Upper lobe of left lung (tissue), 4 donors: ENCODE measurements around the gene ITSN2.

Source experiments
- EP300 ChIP-seq, 4 donors: sonication (generic); formaldehyde crosslinking; IDR thresholded peaks; one replicate each; pipeline ENCODE4 v1.5.1; 2017; ENCODE audit warnings: antibody characterized with exemption in 4 of 4, control low read depth in 2 of 4
- POLR2A ChIP-seq, 4 donors: fragments of 450-650 bp; IDR thresholded peaks; one replicate each; pipeline ENCODE4 v1.5.1; 2016 to 2017; ENCODE audit warnings: antibody characterized with exemption in 4 of 4, mild to moderate bottlenecking in 2 of 4
- POLR2AphosphoS5 ChIP-seq, 2 donors: sonication (generic); formaldehyde crosslinking; IDR thresholded peaks; one replicate each; pipeline ENCODE4 v1.5.1; 2017; ENCODE audit warnings: antibody characterized with exemption in 2 of 2
- TF ChIP-seq, protein P1 (sequence below), 6 experiments: fragments of 450-650 bp in 4 of 6; fragments of 200-600 bp in 2 of 6; sonication (generic) in 2 of 6; IDR thresholded peaks; one replicate each; pipeline ENCODE4 v1.5.1; 2016 to 2019; ENCODE audit warnings: antibody characterized with exemption in 6 of 6

DNA sequence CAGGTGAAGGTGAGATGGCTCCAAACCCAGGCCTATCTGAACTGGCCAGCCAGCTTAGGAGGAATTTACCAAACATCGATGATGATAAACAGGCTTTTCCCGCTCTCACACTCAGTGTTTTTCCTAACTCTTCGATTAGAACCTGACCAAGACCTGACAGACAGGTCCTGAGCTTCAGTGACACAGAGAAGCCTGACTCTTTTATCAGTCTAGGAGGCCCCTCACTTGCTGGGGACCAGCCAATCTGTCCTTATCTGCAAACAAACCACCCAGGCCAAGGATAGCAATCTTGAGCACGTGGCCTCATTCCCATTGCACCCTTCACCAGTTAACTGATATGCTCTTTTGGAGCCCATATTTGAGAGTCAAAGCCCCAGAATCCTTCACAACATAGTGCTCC lies 1.9 kb upstream of the ITSN2 start:
- no peak for TF ChIP-seq POLR2AphosphoS5 (IDR thresholded peaks at IDR 0.05)
- no peak for TF ChIP-seq POLR2A (IDR thresholded peaks at IDR 0.05)
- TF ChIP-seq, protein P1, sequence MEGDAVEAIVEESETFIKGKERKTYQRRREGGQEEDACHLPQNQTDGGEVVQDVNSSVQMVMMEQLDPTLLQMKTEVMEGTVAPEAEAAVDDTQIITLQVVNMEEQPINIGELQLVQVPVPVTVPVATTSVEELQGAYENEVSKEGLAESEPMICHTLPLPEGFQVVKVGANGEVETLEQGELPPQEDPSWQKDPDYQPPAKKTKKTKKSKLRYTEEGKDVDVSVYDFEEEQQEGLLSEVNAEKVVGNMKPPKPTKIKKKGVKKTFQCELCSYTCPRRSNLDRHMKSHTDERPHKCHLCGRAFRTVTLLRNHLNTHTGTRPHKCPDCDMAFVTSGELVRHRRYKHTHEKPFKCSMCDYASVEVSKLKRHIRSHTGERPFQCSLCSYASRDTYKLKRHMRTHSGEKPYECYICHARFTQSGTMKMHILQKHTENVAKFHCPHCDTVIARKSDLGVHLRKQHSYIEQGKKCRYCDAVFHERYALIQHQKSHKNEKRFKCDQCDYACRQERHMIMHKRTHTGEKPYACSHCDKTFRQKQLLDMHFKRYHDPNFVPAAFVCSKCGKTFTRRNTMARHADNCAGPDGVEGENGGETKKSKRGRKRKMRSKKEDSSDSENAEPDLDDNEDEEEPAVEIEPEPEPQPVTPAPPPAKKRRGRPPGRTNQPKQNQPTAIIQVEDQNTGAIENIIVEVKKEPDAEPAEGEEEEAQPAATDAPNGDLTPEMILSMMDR (IDR thresholded peaks at IDR 0.05), result no peak
- TF ChIP-seq EP300 (IDR thresholded peaks at IDR 0.05), result no peak
